TTC549 (cell line): Measurements from ENCODE around the gene CEND1.
A peak's percentile ranks its signal among the peaks of the same experiment; 100 is the strongest.

Experiments
- FAIRE-seq: peaks from 2 replicates; lab custom pipeline; 2012; peaks lifted over from hg19 to GRCh38; lab: Jason Lieb, UNC

The CEND1 gene

DNA sequence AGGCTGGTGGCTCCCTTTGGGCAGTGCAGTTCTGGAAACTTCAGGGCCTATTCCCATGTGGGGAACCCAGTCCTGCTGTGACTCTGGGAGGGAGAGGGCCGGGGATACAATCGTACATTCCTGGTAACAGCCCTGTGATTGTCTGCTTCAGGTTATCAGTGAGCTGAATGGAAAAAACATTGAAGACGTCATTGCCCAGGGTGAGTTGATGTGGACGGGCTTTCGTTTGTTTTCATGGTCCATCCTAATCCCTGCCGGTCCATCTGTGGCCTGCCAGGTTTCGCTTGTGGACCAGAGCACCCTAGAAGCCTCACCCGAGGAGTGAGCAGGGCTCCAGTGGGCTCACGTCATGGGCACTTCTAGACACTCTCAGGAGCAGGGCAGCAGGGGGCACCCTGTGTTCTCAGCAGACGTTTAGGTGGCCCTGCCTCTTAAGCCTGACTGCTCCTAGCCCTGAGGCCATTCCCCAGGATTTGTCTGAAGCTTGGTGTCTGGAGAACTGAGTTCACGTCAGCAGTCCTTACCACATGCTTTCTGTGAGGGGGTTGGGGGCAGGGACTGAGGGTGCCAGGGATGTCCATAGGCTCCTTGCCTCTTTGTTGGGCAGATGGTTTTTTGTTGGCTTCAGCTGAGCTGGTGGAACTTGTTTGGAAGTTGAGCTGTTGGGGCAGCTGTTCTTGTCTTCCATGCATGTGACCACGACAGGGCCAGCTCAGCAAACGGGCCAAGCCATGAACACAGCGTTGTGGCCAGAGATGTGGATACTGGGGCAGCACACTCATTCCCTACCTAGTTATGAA is 21.8 kb upstream of the CEND1 start:
- no peak for FAIRE-seq

DNA sequence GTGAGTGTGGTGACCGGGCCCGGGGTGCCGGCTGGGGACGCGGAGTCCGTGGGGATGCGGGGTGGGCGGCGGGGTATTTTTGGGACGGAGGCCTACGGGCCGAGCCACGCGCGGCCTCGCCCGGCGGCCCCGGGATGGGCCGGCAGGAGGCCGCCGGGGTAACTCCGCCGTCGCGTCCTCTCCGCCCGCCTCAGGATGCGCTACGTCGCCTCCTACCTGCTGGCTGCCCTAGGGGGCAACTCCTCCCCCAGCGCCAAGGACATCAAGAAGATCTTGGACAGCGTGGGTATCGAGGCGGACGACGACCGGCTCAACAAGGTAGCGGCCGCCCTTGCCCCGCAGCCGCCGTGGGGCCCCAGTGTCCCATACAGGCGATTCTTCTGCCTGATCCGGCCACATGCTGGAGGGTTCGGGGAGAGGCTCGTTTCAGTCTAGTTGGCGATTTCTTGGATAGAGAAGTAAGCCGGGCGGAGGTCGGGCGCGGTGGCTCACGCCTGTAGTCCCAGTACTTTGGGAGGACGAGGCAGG is 20.2 kb upstream of the CEND1 start:
- FAIRE-seq = no peak

DNA sequence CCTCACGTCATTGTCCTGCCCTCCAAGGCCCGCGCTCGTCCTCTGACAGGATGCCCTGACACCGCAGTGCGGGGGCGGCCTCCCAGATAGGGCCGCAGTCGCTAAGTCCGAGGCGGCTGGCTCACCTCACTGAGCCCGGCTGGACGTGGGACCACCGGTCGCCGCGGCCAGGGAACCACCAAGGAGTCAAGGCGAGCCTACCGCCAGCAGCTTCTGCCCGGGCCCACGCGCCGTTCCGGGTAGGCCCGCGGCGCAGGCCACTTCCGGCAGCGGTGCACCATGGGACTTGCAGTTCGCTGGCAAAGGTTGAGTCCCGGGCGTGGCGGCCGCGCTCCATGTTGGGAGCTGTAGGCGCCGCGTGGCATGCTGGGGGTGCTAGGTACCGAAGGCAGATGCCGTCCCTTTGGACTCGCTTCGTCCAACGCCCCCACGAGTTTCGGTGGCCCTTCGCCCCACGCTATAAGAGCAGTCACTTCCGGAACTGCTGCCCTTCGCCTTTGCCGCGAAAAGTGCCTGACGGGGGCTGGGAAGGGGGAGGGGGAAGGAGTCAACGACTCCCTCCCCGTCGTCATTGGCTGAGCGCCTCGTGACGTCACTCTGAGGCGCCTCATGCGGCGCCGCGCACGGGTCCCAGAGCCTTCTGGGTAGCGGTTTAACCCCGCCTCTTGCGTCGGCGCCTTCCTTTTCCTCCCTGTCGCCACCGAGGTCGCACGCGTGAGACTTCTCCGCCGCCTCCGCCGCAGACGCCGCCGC is 19.6 kb upstream of the CEND1 start, which contains the start of gene RPLP2:
Gene RPLP2 (plus strand): TSS at position 681 of the 753 bp plus-strand sequence. CDS start 268 bp downstream, outside the sequence.
- peak; percentile 40 for FAIRE-seq

DNA sequence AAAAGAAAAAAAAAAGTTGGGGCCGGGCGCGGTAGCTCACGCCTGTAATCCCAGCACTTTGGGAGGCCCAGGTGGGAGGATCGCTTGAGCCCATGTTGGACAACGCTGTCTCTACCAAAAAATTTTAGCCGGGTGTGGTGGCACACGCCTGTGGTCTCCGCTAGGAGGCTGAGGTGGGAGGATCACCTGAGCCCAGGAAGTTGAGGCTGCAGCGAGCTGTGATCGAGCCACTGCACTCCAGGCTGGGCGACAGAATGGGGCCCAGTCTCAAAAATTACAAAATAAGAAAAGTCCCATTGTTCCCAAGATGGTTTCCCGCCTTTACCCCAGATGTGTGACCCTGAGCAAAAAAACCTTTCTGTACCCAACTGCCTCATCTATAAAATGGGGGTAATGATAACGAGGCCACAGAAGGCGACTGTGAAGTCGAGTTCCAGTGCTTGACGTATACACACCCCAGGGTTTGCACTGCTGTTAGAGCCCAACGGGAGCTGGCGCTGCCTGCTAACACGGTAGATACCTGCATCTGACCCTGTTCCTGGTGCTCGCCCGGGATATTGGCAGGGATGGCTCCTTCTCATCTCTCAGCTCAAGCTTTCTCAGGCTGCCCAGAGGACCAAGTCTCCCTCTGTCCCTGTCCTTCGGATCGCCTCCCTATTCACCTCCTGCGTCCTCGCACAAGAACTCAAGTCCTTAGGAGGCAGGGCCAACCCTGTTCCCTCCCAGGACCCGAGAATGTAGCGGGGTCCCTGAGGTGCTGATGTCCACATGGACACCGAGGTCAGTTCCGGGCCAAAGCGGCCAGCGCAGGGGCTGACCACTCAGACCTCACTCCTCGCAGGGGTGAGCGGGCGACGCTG is 18.8 kb upstream of the CEND1 start:
- FAIRE-seq = no peak

DNA sequence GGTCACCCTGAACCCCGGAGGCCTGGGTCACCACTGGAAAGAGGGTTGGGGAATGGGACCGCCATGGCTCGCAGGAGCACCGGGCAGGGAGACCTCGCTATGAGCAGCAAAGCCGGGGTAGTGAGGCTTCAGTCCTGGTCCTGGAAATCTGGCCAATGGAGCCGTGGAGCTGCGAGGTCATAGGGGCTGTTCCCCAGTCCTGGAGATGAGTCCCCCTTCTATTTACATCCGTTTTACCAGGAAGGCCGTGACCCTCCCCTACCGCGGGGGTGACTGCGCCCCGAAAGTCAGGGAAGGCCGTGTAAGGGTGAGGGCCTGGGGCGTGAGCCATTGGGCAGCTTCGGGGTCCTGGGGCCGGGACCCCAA is 14.7 kb upstream of the CEND1 start:
- FAIRE-seq = no peak

DNA sequence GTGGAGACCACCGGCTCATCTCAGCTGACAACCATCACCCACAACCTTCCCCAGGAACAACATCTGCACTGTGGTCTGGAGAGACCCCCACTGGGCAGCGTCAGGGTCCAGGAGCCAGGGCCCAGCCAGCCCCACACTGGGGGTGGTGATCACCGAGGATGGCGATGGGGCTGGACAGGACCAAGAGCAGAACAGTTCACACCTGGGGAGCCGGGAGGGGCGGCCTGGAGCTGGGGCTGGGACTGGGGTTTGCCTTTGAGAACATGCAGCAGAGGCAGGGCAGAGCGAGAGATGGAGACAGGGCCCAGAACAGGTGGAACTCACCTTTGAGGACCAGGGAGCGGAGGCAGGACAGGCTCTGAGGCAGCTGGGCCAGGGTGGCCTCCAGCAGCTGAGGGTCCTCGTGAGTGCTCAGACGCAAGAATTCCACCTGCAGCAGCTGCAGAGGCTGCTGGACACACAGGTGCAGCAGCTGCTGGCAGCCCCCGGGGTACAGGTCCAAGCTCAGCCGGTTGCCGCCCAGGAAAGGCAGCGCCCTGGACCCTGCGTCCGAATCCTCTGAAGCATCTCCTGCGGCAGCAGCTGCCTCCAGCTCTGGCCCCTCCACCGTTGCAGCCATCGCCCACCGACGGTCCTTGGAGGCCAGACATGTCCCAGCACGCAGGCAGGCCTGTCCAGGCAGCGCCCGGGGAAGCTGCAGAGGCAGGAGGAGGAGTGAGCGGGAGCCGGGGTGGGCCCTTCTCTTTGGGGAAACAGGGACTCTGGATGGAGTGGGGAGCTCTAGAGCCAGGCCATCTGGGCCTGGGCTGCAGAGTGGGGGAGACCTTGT is 14.1 kb upstream of the CEND1 start:
- no peak for FAIRE-seq

DNA sequence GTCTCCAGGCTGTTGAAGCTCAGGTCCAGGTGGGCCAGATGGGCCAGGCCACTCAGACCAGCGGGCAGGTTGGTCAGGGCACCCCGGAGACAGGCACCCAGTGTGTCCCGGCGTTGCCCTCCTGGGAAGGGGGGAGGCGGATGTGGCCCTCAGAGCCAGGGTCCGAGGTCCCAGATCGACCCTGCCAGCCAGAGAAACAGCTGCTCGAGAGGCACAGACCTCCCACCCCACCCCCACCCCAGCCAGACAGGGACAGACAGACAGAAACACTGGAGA is 13.5 kb upstream of the CEND1 start:
- no peak for FAIRE-seq

DNA sequence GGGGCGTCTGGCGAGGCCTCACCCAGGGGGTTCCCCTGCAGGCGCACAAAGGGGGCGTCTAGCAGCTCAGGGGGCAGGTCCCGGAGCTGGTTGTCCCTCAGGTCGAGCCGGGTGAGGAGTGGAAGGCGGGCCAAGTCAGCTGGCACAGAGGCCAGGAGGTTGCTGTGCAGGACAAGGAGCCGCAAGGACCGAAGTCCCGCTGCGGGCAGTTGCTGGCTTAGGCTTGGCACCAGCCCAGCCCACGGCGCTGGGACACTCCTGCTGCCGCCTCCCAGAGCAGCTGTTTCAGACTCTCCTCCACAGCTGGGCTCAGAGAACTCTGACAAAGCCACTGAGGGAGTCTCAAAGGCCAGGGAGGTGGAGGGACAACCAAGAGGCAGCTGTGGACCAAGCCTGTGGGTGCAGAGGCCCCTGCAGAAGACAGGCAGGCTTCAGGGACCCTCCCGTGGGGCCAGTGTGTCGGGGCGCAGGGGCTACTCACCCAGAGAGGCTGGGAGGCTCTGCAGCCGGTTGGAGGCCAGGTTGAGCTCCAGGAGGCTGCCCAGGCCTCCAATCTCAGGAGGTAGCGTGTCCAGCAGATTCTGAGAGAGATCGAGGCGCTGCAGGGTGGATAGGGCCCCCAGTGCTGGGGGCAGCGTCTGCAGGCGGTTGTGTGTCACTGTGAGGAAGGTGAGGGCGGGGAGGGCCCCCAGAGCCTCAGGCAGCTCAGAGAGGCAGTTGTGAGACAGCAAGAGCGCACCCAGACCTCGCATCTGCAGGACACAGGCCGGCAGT is 13.0 kb upstream of the CEND1 start:
- FAIRE-seq = no peak

DNA sequence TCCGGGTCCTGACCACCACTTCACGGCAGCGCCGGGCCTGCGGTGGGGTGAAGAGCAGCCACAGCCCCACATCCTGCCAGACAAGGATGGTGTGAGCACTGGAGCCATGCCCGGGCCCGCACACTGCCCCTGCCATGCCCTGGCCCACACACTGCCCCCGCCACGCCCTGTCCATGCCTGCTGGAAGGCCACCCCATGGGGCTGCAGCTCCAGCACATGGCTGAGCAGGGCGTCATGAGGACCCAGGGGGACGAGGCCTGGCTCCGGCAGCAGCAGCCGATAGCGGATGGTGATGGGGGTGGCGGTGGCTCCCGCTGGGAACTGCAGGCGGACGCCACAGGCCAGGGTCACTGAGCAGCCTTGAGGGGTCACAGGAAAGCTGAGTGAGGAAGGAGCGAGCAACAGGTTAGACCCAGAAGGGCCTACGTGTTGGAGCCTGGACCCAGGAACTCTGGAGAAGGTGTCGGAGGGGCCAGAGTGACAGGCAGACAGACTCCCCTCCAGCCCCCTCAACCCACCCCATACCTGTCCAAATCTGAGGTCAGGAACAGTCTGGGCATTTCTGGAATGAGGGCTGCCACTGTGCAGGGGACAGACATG is 12.2 kb upstream of the CEND1 start:
- no peak for FAIRE-seq

DNA sequence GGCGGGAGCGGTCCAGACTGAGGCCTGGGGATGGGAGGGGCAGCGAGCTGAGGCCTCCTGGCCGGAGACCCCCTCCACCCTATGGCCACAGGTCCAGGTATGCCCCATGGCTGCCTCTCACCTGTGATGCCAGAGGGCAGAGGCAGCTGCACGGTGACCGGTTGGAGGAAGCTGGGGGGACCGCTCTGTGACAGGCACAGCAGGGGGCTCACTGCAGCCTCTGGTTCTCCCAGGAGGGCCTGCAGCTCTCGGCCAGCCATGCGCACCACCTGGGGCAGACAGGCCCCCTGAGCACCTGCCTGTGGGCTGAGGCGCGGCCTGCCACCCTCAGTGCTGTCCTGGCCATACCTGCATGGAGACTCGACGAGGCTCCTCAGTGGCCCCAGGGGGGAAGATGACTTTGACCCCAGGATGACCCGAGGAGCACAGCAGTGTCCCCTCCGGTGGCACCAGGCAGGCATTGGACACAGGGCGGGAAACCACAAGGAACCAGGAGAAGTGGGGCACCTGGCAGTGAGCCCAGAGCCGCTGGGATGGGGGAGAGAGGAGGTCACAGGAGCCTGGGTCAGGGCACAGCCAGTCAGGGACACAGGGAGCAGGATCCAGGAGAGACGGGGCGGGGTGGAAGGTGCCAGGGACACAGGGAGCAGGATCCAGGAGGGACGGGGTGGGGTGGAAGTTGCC is 11.3 kb upstream of the CEND1 start:
- FAIRE-seq = no peak

DNA sequence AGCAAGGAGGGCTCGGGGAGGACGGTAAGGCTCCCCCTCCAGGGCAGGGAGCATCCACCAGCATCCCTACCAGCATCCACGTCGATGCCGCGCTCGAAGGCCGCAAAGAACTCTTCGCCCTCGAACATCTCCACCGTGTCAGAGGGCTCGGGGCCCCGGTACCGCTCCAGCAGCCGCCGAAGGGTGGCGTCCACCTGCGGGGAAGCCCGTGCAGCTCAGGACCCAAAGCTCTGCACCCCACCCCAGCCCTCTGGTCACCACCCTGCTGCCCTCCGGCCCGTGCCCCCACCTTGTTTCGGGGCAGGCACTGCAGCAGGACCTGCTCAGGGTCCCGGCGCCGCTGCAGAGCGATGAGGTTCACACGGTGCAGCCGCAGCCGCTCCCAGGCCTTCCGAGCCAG is 10.6 kb upstream of the CEND1 start:
- no peak for FAIRE-seq

DNA sequence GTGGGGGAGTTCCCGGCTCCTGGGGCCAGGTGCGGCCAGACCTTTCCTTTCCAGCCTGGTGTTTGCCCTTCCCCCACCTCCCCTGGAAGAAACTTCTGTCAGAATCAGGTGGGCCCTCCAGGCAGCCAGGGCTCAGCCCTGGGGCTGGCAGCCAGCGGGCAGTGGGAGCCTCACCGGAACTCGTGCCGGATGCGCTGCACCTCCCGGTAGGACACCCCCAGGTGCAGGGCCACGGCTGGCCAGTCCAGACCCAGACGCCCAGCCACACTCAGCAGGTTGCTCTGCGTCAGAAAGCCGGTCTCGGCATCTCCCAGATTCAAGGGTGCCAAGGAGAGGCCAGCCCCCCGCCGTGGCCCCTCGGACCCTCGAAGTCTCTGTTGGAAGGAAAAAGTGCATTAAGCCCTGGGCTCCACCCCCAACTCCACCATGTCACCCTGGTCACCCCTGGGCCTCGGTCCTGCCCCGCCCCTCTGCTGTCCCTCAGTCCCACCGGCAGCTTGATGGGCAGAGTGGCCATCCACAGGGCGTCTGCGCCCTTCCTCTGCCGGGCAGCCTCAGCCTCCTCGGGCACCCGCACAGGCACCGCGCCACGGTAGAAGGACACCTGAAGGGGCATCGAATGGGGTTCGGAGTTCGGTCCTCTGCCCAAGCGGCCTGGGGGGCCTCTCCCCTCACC is 9.9 kb upstream of the CEND1 start:
- FAIRE-seq = no peak

DNA sequence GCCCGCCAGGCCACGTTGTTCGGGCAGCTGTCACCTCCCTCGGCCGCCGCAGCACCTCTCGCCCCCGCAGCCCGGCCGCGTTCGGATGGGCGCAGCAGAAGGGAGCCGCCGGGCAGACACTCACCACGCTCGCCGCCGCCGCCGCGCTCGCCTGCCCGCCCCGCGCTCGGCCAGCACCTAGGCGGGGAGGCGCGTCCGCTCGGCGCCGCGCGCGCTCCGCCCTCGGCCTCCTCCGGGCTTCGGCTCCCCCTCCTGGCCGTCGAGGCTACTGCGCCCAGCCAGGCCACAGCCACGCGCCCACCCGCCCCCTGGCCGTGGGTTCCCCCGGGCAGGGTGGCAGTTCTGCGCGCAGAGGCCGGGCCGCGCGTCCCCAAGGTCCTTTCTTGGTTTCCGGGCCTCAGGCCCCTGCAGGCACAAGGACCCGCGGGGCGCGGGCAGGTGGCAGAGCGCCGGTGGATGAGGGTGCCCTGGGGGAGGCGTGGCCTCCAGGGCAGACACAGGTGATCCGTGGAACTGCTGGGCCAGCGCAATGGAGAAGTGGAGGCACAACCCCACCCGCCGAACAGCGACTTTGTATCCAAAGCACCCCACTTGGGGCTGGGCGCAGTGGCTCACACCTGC is 8.3 kb upstream of the CEND1 start, which contains the start of gene SLC25A22:
Gene SLC25A22 (minus strand): TSS at position 189 of the 621 bp plus-strand sequence. CDS start 3,275 bp downstream, outside the sequence.
- FAIRE-seq = no peak

DNA sequence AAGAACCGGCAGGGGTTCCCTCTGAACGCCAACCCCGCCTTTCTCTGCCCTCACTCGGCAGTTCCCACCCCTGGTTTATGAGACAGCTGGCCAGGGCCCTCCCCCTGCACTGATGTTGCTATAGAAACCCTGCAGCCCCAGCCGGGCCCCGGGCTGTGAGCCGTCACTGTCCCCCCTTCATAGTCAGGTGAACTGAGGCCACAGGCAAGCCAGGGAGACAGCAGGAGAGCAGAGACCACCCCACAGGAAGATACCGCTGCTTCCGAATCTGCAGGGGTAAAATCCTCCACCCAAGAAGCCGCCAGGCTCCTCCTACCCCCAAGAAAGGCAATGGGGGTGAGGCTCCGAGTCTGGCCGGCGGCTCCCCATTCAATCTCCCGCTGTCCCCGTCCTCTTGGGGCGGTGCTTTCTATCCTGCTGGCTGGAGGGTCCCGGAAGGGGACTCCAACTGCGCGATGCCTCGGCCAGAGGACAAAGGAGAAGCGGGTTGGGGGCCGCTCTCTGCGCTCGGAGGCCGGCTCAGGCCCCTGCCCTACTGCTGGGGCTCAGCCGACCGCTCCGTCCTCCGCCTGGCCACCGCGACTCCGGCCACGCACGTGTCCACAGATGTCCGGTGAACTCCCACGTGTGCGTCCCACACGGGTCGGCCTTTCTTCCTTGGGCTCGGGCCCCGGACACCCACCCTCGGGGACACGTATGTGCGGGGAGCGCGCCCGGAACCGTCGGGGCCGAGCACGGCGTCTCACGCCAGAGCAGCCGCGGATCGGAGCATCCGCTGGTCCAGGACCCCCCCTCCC is 7.6 kb upstream of the CEND1 start:
- FAIRE-seq = no peak

DNA sequence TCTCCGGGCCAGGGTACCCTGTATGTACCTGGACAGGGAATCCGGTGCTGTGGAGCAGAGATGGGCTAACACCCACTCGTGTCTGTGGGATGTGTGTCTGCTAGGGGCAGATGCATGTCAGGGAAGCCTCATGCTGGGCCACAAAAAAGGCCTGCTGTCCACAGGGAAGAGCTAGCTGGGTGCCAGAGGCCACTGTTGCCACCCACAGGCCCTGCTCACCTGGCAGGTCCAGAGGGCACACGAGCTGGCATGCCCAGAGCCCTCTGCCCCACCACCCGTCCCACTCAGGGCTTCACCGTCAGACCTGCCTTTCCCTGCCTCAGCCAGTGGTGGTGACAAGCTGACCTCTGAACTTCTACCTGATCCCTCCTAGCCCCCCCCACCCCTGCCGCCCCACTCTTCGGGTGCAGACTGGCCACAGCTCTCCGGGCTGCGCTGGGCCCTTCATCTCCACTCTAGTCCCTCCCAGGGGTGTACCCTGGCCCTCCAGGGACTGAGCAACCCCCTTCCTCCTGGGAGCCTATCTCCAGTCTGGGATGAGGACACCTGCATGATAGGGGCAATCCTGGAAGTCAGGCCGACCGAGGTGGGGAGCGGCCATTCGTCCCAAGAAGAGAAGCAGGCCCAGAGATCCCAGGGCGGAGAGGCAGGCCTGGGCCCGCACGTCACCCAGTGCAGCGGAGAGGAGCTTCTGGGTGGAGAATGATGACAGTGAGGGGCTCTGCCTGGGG is 6.8 kb upstream of the CEND1 start:
- no peak for FAIRE-seq

DNA sequence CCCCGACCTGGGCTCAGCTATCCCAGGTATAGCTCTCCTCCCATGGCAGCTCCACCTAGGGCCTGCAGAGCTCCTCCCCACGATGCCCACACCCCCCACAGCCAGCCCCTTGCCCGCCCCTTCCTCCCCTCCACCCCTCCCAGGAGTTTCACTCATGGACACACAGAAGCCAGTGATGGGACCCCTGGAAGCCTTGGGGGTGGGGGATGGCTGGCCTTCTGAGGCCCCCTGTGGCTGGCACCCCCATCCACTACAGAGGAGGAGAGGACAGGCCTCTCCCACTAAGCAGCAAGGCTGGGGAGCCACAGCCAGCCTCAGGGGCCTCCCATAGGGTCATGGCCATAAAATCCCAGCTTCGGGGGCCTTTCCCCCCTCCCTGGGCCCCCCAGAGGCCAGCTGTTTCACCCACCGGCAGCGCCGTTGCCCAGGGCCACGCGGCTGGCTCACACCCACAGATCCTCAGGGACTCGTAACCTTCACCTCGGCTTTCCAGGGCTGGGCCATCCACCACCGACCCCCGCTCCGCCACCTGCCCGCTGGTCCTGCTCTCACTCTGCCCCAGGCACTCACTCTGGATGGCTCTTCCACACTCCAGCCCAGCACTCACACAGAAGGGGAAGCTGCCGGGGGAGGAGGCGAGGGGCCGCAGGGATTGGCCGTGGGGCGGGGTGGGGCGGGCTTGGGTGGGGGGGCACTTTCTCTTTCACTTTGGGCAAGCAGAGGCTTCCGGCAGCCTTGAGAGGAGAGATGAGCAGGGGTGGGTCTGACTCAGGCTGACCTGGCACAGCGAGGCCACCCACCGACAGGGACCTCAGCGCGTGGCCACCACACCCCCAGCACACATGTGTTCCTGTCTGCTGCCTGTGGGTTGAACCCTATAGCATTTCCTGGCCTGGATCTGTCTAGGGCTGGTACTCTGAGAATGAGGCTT is 6.0 kb upstream of the CEND1 start:
- FAIRE-seq = no peak
